Stimulated activated CD8-positive, alpha-beta memory T cell treated with anti-CD3 and anti-CD28 coated beads, Interleukin-12 subunit alpha, Interleukin-12 subunit beta, amount 100 ng/mL, for 24 hours (primary cell): ENCODE measurements around the gene GINS3.
"Not testable (repeated sequence)": the region's sequence is repeated elsewhere in the genome, so short reads cannot be mapped to it uniquely, and the experiment has no call there.

ENCODE experiments used
- DNase-seq: peaks from one replicate; pipeline ENCODE4 v3.0.0-alpha.2; 2020; ENCODE audit errors: extremely low read depth

The GINS3 gene

DNA sequence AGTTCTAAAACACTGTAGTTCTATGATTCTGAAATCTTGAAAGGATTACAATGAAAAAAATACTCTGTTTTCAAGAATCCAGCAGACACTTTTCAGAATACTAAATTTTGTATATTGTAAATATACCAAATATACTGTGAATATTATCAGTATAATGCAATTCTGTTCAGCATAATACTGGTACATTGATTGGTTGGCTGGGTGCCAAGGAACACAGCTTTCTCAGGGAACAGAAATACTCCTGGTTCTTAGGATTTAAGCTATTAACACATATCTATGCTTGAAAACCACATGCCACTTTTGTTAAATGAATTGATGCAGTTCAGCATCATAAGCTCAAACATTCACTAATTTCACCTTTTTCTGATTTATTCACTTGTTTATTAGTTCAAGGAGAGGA is 2.5 kb upstream of the GINS3 start:
- no peak for DNase-seq

GRCh38 chr16:58393138-58393504 is 850 bp downstream of the GINS3 start:
- no peak for DNase-seq

- DNase-seq = not testable (repeated sequence)
These were observed 4.6 kb downstream of the GINS3 start for GRCh38 chr16:58396897-58397296.

- DNase-seq = no peak
These were observed 7.7 kb downstream of the GINS3 start for GRCh38 chr16:58399718-58400633.

DNA sequence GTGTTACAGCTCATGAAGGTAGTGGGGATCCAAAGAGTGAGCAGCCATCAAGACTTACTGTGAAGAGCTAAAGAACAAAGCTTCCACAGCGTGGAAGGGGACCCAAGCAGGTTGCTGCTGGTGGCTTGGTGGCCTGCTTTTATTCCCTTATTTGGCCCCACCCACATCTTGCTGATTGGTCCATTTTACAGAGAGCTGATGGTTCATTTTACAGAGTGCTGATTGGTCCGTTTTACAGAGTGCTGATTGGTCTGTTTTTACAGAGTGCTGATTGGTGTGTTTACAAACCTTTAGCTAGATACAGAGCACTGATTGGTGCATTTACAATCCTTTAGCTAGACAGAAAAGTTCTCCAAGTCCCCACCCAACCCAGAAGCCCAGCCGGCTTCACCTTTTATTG is 9.0 kb downstream of the GINS3 start:
- DNase-seq = not testable (repeated sequence)

- DNase-seq = no peak
These were observed 10.5 kb downstream of the GINS3 start for GRCh38 chr16:58402796-58403195.

DNA sequence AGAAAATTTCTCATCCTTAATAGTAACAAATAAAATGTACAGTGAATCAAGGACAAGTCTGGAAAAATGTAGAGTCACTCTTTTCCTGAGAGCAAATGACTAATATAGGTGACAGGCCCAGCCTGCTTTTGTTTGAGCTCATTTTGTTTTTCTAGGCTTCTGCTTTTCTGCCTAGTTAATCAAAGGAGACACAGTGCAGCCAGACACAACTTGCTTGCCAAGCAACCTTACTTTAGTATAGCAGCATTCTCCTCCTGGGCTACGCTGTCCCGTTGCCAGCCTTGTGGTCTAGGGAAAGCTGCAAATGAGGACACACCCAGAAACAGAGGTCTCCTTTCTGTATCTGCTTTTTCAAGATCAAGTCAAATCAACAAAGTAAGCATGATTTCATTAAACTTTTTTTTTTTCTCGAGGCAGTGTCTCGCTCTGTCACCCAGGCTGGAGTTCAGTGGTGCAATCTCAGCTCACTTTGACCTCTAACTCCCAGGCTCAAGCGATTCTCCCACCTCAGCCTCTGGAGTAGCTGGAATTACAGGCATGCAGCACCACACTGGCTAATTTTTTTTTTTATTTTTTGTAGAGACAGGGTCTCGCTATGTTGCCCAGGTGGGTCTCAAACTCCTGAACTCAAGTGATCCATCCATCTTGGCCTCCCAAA is 17.2 kb downstream of the GINS3 start:
- no peak for DNase-seq

GRCh38 chr16:58411336-58411735 is 19.1 kb downstream of the GINS3 start:
- DNase-seq = no peak

DNA sequence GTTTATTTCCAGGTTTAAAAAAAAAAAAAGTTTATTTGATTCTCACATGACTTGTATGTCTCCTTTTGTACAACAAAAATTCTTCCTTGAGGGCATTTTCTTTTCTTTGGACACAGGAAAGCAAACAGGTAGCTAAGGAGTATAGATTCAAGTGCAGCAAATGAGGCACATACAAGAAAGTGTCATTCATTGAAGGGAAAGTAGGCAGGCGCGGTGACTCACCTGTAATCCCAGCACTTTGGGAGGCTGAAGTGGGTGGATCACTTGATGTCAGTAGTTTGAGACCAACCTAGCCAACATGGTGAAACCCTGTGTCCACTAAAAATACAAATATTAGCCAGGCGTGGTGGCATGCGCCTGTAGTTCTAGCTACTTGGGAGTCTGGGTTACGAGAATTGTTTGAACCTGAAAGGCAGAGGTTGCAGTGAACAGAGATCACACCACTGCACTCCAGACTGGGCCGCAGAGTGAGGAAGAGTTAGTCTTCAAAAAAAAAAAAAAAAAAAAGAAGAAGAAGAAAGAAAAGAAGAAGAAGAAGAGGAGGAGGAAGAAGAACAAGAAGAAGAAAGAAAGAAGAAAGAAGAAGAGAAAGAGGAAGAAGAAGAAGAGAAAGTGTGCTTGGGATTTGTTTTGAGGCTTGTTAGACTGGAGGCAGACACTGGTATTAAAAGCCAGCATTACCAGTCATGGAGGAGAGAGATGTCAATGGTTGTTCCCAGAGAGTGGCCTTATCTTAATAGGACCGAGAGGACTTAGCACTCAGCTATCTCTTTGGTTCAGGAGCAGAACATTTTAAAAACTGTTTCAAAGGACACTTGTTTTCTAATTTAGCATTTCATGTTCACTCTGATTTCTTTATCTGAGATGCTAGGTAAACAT is 19.7 kb downstream of the GINS3 start:
- DNase-seq = no peak

DNA sequence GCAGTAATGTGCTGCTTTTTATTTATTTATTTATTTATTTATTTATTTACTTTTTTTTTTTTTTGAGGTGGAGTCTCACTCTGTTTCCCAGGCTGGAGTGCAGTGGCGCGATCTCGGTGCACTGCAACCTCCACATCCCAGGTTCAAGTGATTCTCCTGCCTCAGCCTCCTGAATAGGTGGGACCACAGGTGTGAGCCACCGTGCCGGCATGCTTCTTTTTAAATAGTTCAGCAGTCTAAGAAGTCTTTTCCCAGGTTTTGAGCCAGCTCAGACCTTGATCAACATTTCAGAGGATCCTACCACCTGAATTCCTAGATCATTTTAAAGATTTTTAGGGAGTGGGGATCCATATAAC is 20.3 kb downstream of the GINS3 start:
- not testable (repeated sequence) for DNase-seq

- DNase-seq = no peak
These were observed 21.1 kb downstream of the GINS3 start for GRCh38 chr16:58413359-58413758.

DNA sequence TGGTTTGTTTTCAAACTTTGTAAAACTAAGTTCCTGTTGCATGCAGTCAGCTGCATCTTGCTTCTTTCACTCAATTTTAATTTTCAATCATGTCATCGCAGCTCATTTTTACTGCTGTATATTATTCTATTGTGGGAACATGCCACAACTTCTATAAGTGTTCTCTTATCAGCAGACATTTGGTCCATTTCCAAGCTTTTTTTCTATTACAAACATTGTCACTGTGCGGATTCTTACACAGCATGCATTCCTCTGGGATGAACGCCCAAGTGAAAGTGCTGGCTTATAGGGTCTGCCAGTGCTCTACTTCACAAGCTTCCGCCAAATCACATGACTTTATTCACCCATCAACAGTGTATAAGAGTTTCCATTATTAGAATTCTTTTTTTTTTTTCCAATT is 22.7 kb downstream of the GINS3 start:
- DNase-seq = no peak

DNA sequence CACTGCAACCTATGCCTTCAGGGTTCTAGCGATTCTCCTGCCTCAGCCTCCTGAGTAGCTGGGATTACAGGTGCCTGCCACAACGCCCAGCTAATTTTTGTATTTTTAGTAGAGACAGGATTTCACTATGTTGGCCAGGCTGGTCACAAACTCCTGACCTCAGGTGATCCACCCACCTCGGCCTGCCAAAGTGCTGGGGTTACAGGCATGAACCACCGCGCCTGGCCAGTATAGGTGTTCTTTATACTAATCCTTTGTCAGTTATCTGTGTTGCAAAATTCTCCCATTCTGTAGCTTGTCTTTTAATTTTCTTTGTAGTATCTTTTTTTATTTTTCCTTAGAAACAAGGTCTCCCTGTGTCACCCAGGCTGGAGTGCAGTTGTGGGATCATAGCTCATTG is 23.7 kb downstream of the GINS3 start:
- not testable (repeated sequence) for DNase-seq

- DNase-seq = no peak
These were observed 24.8 kb downstream of the GINS3 start for GRCh38 chr16:58417035-58417434.

DNA sequence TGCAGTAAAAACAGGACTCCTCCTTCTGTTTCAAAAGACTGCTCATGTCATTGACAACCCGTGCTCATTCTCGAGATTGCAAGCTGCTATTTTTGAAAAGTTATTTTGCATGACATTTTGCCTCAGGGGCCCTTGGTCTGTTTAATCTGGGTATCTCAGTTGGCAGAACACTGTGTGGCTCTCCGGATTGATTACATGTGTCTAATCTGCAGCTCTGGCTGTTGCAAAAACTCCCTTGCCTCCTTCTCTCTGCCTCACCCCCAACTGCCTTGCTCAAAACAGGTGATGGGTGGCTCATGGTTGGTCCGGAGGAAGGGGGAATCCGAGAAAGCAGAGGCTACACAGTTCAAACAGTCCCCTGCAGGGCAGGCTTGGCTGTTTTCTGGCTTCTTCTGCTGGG is 25.3 kb downstream of the GINS3 start:
- no peak for DNase-seq

DNA sequence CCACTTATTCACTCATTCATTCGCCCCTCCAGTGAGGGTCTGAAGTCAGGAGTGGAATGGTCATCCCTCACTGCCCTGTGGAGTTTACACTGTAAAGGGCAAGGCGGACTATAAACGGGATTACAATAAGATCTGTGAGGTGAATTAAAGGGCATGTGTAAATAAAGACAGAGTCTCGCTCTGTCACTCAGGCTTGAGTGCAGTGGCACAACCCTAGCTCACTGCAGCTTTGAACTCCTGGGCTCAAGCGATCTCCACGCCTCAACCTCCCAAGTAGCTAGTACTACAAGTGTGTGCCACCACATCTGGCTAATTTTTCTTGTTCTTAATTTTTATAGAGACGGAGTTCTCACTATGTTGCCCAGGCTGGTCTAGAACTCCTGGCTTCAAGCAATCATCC is 25.8 kb downstream of the GINS3 start:
- DNase-seq = no peak

DNA sequence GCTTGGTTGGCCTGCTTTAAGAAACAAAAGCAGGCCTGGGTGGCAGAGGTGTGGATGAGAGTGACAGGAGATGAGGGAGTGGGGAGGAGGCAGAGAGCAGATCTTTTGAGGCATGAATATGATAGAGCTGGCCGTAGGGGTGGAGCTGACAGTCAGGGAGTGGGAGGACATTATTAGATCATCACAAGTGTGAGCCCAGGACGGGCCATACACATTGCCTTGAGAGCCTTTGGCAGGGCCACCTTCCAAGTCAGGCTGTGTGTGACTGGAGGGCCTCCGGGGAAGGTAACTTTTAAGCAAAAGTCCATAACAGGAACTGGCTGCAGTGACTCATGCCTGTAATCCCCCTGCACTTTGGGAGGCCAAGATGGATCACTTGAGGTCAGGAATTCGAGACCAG is 26.3 kb downstream of the GINS3 start:
- DNase-seq = no peak

- DNase-seq = no peak
These were observed 27.1 kb downstream of the GINS3 start for GRCh38 chr16:58419241-58419990.

- DNase-seq = no peak
These were observed 28.8 kb downstream of the GINS3 start for GRCh38 chr16:58421059-58421458.

DNA sequence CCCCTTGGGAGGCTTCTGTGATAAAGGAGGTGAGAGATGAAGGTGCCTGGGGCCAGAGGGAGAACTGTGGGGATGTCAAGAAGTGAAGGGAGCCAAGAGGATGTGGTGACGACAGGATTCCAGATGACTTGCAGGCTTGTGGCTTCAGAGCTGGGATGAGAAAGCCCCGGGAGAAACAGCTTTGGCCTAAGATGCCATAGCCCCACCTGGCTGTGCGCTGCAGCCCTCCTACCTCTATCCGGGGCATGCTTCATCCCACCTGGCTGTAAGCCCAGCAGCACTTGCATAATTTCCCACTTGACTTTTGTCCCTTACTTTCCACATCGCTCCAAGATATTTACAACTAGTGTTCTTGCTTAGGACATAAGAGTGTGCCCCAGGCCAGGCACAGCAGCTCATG is 29.3 kb downstream of the GINS3 start:
- no peak for DNase-seq

- no peak for DNase-seq
These were observed 30.5 kb downstream of the GINS3 start for GRCh38 chr16:58422809-58423208.

DNA sequence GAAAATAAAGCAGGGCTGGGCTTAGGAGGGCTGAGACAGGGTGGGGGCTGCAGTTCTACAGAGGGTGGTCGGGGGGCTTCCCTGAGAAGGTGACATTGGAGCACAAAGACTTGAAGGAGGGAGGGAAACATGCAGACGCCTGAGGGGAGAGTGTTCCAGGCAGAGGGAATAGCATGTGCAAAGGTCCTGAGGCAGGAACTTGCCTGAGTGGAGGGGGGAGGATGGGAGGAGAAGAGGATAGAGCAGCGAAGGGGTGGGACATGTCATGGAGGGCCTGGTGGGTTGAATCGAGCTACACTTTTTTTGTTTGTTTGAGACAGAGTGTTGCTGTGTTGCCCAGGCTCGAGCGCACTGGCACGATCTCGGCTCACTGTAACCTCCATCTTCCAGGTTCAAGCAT is 33.0 kb downstream of the GINS3 start:
- no peak for DNase-seq
